Activated naive CD4-positive, alpha-beta T cell treated with Interleukin-2 at 50 U/mL for 16 hours (primary cell): ENCODE data around the gene MANSC1.
"Not testable (repeated sequence)": the region's sequence is repeated elsewhere in the genome, so short reads cannot be mapped to it uniquely, and the experiment has no call there.

Source experiments
- DNase-seq: peaks from one replicate; pipeline ENCODE4 v3.0.0-alpha.2; 2020

The MANSC1 gene

DNA sequence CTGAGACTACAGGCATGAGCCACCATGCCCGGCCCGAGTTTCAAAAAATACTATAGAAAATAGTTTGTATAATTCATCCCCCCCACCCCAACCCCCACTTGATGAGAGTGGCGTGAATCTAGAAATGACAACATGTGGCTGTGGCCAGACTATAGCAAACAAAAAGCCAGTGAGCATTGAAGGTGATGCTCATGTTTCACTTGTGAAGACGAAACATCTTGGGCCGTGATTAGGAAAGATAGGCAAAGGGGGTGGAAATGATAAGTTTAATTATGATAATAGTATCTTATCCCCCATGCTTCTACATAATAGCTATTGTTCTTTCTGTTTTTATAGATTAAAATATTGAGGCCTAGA, 15.4 kb upstream of the MANSC1 start:
- DNase-seq = no peak

DNA sequence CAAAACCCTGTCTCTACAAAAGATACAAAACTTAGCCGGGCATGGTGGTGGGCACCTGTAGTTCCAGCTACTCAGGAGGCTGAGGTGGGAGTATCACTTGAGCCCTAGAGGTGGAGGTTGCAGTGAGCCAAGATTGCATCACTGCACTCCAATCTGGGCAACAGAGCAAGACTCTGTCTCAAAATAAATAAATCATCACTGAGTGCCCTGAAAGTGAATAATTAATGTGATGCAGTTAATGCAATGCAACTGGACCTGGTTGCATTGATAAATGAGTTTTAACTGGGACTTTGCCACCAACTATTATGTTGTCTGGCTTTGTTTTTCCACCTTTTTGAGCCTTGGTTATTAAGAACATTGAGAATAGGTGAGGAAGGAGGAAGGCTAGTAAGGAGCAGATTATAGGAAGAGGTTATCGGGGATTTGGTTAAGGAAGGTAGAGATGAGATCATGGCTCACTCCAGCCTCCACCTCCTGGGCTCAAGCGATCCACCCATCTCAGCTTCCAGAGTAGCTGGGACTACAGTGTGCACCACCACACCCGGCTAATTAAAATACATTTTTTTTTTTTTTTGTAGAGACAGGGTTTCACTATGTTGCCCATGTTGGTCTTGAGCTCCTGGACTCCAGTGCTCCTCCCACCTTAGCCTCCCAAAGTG, 14.9 kb upstream of the MANSC1 start:
- DNase-seq = no peak

DNA sequence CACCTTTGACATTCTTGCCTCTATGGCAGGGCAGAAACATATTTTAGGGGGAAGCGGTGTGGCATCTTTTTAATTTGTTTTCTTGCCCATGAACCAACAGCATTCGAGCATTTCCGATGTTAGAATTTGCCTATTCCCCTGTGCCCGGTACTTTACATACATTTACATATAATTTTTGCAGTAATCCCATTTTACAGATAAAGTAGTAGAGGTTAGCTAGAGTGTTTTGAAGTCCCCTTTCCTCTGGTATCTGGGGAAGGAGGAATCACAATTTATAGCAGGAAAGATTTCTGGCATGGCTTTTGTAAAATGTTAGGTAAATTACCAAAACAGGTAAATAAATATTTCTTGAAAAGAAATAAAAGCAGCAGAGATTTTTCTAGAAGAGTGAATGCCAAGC, 8.5 kb upstream of the MANSC1 start:
- DNase-seq = no peak

DNA sequence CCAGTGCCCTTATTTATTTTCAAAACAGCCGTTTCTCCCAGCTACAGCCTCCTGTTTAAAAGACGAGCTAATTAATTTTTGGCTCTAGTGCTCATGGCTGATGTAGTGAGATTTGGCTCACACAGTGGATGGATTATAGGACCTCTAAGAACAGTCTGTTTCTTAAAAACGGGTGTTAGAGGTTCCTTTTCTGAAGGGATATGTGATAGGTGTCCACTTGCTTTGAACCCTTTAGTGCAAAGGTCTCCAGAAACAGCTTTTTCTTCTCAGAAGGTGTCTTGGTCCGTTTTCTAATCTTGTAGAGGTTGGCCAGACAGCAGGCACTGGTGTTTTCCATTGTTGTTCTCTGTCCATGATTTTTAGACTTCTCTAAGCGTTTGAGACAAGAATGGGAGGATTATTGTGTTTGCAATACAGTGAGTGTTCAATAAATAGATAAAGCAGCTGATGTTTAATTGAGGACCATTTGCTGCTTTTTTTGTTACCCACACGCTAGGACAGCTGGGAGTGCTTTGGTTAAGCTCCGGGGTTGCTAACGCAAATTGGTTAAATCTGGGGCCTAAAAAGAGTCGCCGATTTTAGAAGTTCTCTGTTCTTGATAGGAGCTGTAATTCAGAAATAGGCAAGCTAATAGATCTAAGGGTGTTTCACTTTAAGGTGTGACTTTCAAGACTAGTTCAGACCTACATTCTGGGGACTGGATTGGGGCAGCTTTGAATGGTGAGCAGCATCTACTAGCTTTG, 7.8 kb upstream of the MANSC1 start:
- DNase-seq = no peak

DNA sequence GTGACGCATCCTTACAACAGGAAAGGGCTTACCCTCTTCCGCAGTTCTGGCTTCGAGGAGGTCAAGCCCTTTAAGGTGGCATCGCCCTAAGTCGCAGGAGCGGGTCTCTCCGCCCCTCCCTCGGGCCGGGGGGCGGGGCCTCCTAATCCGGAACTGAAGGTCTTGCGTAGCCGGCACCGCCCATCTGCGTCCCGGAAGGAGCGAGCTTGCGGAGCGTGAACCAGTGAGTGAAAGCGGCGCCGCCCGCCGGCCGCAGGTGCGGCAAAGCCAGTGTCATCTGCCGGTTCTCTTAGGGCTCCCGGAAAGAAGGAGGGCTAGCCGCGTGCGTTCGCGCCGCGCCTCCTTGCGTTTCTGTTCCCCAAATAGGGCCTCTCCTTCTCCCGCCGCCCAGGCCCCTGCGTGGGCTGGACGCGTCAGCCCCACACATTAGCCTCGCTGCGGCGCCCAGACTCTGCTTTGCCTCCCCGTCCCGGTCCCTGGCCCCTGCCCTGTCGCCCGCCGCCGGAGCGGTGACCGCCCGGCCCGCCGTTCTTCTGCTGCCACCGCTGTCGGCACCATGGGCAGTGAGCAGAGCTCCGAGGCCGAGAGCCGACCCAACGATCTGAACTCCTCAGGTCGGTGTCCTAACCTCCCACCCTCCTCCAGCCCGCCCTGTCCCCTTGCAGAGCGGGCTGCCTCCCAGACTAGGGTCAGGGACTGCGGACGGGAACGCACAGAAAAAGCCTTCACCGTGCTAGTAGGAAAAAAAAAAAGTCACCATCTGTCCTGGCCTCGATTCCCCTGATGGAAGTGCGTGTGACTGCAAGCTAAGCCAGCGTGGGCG, 7.1 kb upstream of the MANSC1 start, which contains the start of gene BORCS5:
Gene BORCS5 (plus strand): TSS at position 183 of the 823 bp plus-strand sequence. CDS start 374 bp downstream, at position 557.
- DNase-seq = peak; percentile 98

DNA sequence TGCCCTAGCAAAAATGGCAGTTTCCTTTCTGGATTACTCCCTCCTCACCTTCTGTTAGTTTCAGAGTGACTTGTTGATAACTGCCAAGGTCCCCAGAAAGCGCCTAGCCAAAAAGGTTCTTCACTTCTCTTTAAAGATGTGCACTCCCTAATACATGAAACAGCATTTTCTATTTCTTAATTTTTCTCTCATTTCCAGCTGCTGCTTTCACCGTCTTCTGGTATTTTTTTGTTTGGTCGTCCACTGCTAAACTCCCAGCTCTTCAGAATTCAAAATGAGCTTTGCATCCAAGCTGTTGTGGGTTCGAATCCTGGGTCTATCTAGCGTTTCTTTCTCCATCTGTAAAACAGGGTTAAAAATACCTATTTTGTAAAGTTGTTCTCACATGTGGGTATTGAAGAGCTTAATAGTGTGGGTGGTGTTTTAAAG, 6.4 kb upstream of the MANSC1 start:
- no peak for DNase-seq

DNA sequence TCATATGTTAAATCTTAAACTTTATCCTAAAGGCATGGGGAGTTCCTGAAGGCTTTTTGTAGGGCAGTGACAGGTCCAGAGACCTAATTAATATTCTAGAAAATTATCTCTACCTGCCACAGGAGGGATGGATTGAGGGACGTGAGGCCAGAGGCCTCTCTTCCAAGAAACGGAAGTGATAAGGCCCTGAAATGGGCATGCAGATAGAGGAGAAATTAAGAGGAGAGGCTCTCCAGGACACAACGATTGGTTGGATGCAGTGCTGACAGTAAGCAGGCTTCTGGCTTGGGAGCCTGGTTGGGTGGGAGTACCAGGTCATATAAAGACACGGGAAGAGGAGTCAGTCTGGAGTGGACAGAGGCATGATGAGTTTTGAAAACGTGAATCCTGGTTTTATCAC, 3.8 kb upstream of the MANSC1 start:
- DNase-seq = no peak

DNA sequence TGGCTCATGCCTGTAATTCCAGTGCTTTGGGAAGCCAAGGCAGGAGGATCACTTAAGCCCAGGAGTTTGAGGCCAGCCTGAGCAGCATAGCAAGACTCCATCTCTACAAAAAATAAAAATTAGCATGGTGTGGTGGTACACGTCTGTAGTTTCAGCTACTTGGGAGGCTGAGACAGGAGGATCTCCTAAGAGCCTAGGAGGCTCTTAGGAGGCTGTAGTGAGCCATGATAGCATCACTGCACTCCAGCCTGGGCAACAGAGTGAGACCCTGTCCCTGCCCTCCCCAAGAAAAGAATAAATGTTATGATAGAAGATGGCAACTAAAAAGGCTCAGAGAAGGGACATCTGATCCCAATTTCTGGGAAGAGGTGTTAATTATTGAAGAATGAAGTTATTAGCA, 3.2 kb upstream of the MANSC1 start:
- DNase-seq = no peak

DNA sequence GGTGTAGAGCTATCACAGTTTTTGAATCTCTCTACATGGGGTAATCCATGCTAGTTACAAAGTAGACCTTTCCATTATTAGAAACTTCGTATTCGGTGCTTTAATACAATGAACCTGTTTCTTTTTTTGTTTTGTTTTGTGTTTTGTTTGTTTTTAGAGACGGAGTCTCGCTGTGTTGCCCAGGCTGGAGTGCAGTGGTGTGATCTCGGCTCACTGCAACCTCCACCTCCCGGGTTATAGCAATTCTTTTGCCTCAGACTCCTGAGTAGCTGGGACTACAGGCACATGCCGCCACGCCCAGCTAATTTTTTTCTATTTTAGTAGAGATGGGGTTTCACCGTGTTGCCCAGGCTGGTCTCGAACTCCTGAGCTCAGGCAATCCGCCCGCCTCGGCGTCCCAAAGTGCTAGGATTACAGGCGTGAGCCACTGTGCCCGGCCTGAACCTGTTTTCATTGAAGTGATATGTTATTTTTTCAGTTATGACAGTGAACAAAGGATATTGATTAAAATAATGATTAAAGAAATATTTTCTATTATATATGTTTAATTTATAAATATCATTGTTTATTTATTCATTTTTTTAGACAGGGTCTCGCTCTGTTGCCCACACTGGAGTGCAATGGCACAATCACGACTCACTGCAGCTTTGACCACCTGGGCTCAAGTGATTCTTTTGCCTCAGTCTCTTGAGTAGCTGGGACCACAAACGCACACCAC, 1.6 kb upstream of the MANSC1 start:
- DNase-seq = not testable (repeated sequence)

DNA sequence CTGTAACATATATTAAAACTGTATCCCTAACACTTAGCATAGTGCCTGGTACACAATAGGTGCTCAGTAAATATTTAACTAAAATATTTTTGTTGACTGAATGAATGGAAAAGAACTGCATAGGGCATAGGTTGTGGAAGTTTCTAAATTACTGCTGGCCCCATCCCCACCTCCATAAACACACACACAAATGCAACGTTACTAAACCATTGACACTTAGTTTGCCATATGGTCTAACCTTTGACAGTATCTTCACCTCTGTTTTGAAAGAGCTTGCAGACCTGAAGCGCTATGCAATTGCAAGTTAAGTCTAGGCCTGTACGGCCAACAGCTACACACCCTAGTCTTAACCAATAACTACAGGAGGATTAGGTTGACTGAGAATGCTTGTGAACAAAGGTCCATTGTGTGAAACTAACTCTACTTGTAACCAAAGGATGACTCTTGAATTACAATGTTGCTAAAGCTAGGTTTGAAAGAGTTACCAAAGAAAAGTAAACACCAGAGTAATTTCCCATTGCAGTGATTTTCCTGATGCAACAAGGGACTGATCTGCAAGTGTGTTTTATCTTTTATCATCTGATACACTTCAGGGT, 924 bp upstream of the MANSC1 start:
- DNase-seq = no peak

DNA sequence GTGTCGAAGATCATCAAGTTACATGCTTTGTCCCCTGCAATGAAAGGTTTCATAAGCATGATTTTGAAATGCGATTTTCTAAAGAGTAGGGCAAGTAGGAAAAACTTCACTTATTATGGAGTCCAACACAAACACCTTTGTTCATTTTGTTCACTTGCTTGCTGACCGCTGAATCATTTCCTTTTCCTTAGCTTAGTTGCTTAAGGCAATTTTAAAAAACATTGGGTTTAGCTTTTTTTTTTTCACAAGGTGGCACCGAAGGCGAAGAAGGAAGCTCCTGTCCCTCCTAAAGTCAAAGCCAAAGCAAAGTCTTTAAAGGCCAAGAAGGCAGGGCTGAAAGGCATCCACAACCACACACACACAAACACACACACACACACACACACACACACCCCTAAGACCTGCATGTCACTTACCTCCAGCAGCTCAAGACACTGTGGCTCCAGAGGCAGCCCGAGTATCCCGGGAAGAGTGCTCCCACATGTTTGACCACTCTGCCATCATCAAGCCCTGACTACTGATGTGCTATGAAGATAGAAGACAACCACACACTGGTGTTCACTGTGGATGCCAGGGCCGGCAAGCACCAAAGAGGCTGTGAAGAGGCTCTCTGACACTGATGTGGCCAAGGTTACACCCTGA, 11.4 kb downstream of the MANSC1 start:
- no peak for DNase-seq

DNA sequence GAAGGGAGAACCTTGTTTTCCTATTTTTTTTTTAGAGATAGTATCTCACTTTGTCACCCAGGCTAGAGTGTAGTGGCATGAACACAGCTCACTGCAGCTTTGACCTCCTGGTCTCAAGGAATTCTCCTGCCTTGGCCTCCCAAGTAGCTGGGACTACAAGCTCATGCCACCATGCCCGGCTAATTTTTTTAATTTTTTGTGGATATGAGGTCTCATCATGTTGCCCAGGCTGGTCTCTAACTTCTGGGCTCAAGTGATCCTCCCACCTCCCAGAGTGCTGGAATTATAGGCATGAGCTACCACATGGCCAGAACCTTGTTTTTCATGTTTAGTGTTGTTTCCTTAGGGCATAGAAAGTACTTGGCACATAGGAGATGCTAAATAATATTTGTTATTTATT, 13.5 kb downstream of the MANSC1 start:
- DNase-seq = no peak

DNA sequence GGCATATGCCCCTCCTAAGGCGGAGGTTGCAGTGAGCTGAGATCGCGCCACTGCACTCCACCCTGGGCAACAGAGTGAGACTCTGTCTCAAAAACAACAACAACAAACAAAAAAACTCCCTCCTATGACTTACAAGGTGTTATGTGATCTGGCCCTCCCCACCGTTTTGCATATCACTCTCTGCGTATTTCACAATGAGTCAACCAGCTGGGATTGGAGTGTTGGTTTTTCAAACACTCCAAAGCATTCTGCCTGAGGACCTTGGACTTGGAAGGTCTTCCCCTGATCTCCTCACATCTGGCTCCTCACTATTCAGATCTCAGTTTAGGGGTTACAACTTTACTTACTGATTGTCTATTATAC, 14.0 kb downstream of the MANSC1 start:
- DNase-seq = no peak

DNA sequence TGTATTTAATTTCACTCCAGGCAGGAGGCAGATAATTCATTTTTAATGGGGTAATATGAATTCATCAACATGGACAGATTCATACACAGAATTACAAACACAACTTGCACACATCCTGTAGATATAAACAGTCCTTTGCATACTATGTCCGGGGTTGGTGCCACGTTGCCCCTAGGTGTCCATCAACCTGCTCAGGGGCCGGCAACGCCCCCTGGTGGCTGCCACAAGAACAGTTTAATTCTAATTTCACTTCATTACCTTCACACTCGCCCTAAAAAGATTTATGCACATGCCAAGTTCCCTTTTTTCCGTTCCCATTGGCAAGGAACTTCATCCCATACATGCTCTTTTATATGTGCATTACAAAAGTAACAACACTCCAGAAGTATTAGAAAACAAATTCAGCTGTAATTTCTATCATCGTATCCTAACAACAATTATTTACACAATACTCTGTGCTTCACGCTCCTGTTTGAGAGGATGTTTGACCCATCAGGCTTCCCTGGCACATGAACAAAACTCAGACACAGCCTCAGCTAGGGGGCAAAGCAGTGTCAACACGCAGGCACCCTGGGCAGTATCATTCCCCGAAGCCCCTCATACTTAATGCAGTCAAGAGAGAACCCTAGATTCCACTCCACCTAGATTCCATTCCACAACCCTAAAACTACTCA, 15.5 kb downstream of the MANSC1 start:
- DNase-seq = peak; percentile 64

DNA sequence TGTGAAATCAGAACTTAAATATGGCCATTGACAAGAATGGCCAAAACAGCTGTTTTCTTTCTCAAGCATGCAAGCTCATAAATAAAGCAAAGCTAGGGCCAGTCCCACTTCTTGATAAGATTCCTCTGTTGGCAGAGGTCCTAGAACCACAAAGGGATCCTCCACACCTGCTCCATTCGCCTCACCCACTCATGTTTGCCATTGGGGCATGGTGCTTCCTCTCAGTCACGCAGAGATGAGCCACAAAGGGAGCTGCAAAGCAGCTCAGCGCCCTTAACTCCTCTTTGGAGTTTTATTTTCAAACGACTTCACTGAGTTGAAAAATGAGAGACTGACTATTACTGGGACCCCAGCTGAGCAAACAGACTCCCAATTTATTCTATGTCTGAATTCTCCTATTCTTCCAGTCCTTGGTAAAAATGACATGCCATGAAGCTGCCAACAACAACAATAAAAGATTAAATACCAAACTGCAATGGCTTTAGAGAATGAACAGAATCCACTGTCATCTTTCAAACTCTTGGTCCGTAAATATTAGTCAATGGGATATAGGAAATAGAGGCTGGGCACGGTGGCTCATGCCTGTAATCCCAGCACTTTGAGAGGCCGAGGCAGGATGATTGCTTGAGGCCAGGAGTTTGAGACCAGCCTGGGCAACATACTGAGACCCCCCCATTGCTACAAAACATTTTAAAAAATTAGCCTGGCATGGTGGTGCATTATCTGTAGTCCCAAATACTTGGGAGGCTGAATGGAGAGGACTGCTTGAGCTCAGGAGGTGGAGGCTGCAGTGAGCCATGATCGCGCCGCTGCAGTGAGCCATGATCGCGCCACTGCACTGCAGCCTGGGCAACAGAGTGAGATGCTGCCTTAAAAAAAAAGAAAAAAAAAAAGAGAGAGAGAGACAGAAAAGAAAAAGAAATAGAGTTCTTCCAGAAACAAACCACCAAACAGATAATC, 16.4 kb downstream of the MANSC1 start:
- no peak for DNase-seq

DNA sequence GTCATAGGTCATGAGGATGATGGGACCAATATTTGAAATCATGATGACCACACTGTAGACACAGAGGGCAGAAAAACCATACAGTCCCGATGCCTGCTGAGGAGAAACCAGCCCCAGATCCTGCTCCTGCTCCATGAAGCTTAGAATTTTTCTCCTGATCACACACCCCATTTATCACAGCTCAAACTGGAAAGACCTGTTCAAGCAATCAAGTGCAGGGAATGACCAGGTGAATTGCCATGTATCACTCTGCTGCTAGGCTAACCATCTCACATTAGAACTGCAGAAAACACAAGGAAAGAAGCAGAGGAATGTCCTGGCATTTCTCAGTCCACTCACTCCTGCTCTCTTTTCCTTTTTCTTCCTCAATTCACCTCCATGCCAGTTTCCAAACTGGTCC, 18.1 kb downstream of the MANSC1 start:
- DNase-seq = no peak

DNA sequence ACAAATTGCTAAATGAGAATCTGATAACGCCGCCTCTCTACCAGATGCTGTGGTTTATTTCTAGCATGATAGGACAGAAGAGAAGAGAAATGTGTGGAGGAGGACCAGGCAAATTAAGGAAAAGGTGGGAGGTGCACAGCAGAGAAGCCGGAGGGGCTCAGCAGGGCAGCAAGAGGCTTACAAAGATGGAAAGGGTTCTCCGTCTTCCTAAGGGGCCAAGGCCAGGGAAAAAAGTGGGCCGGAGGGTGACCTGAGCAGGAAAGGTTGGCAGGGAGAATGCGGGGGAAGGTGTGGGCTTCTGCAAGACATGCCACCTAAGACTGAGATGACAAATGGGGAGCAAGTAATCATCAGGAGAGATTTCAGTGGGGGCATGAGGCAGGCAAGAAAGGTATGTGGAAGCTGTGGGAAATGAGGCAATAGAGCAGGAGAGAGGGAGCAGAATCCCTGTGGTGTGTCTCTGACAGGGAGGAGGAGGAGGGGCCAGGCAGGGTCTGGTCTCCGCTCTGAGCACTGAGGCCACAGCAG, 18.7 kb downstream of the MANSC1 start:
- DNase-seq = no peak

DNA sequence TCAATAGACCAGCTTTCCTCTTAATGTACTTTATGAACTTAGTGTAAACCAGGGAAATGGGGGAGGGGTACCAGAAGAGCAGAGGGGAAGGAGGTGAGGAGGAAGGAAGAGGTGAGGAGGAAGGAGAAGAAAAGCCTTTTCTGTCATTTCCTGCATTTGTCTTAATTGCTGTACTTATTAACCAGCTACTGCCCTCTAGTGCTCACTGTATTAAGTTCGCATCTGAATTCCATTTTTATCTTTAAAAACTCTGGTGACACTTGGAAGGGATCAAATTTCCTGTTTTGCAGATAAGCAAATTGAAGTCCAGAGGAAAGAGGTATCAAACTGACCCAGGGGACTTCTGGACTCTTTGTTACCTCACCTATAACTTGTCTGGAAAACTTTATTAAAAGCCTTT, 22.2 kb downstream of the MANSC1 start:
- DNase-seq = no peak

DNA sequence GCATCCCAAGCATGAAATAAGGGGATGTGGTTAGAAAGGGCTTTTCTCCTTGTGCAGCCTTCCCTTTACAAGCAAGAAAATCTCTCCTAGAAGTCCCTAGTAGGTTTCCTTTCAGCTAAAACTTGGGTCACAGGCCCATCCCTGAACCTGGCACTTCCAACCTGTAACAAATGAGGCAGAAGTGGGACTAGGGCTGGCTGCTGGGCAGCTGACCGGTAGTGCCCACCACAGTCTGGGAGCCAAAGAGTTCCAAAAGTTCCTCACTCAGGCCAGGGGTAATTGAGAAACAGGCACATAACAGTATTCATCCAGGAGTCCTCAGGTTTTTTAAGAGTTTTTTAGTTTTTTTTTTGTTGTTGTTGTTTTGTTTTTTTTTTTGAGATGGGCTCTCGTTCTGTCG, 23.8 kb downstream of the MANSC1 start:
- no peak for DNase-seq

DNA sequence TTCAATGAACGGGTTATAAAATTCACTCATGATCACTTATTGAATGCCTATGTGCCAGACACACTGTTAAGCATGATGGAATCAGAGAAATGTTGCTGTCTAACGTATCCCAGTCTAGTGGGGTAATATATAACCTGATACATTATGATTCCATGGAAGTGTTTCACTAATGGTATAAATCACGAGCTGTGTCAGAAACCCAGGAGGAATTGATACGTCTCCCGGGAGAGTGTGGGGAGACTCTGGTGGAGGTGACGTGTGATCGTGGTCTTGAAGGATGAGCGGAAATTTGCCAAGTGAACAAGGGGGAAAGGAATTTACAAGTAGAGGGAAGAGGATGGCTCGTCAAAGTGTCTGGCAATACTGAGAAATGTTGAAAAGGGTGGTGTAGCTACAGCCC, 26.5 kb downstream of the MANSC1 start:
- no peak for DNase-seq
